Effector CD8-positive, alpha-beta T cell (primary cell): ENCODE measurements around the gene NUDT3.
"Not testable (repeated sequence)": the region's sequence is repeated elsewhere in the genome, so short reads cannot be mapped to it uniquely, and the experiment has no call there.

Experiments
- DNase-seq: peaks from one replicate; lab custom pipeline; 2025; lab: John Stamatoyannopoulos, UW

Gene NUDT3

DNA sequence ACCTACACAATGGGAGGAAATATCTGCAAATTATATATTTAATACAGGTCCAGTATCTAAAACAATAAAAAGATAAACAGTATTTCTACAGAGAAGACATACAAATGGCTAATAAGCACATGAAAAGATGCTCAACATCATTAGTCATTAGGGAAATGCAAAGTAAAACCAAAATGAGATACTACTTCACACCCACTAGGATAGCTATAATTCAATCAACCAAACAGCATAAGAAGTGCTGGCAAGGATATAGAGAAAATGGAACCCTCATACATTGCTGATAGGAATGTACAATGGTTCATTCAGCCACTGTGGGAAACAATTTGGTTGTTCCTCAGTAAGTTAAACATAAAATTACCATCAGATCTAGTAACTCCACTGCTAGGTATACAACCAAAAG lies 48.7 kb downstream of the NUDT3 start:
- DNase-seq: no peak

DNA sequence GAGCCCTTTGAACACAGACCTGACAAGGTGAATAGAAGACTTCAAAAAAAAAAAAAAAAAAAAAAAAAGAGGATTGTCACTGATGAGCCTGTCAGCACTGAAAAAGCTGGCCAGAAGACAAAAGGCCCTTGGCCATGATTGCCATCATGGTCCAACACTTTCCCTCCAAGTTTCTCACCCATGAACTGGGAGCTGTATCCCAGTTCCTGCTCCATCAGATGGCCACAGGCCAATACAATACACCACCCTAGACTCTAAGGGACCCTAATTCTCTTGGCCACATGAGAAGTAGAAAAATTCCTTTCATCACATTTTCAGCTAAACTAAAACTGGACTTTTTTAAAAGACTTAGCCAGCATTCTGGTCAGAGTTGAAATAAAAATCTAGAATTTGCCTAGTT lies 50.2 kb downstream of the NUDT3 start:
- DNase-seq: no peak

DNA sequence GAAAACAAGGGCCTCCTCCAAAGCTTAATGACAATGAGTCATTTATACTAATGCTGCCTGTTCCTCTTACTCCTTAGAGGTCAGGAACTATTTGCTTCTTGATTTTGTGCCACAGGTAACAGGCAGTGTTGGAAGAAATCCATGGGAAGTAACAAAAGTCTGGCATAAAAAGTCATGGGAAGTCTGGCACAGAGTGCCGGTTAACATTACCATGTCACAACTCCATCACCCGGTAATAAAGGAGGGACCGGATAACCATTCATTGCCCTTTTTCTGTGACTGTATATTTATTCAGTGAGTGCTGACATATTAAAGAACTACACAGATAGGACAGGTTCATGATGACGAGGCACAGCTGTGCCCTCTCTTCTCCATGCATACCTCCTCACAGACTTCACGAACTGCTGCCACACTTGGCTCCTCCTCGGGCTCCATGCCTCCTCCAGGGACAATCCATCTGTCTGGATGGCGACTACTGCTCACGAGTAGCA lies 50.9 kb downstream of the NUDT3 start:
- no peak for DNase-seq

DNA sequence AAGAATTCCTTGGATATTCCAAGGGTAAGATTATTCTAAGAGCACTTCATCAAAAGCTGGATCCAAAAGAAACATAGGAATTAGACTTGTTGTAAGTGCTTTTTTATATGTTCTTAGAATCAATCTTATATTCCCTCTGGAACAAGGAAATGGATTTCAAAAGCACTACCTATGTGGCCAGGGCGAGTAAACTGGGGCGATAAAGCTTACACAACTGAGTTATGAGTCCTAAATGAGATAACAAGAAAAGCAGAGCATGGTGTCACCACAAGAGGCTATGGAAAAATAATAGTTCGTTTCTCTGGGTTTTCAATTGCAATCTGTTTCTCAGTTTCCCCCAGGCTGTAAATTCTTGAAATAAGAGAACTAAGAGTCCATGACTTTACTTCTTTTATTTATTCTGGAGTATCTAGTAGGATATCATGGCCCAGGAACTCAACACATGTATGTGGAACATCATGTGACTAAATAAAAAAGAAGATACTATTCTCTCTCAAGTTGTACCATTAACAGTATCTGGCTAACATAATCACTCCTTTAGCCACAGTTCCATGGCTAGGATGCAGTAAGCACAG lies 51.5 kb downstream of the NUDT3 start:
- no peak for DNase-seq

DNA sequence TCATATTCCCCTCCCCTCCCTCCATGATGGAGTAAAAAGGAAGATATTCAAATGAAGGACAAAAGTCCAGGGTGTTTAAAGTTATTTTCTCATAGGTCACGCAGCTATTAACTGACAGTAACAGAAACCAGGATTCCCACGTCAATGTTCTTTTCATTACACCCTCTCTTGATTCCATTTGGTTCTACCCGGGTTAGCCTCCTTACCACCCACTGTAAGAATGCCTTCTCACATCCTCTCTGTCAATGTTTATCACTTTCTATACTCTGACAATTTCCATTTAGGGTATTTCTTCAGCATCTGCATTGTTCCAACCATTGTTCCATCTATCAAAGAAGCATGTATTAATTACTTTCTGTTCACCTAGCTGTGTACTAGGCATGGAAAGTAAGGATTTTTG lies 52.1 kb downstream of the NUDT3 start:
- DNase-seq: no peak

DNA sequence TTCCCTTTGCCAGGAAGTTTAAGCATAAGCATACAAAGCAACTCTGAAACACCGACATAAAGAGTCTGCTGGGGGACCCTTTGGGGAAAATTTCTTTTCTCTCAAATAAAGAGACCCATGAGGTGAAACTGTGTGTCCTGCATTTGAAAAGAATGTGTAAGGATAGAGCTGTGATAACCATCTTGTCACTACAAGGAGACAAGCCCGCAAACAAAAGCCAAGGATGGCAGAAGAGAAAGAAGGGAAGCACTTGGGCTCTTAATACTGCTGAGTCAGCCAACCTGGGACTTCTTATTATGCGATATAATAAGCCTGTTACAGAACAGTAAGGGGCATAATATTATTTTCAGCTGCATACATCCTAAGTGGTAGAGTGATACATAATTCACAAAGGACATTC lies 52.5 kb downstream of the NUDT3 start:
- DNase-seq: no peak

DNA sequence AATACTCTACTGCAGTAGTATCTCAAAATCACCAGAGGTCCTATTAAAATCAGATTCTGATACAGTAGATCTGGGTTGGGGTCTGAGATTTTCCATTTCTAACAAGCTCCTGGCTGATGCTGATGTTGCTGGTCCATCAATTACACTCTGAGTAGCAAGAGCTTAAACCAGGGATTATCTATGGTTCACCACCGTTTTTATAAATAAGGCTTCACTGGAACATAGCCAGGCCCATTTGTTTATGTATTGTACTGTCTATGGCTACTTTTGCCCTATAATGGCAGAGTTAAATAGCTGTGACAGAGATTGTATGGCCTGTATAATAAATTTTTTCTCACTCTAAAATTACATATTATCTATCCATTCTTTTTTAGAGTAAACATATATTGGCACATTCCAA lies 53.0 kb downstream of the NUDT3 start:
- DNase-seq: no peak

DNA sequence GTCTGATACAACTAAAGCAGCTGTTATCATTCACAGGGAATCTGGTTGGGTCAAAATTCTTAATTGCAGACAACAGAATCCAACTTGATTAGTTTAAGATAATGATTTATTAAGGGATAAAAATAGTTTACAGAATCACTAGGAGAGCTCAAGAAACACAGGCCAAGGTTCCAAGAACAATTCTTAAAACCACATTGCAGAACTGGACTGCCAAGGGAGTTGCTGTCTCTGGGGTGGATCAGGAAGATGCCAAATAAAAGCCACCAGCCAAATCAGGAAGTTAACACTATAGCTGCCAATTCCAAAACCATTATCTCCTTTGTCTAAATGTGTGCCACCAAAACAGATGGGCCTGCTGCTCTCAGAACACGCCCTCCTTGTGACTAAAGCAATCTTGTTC lies 53.7 kb downstream of the NUDT3 start:
- DNase-seq: no peak

DNA sequence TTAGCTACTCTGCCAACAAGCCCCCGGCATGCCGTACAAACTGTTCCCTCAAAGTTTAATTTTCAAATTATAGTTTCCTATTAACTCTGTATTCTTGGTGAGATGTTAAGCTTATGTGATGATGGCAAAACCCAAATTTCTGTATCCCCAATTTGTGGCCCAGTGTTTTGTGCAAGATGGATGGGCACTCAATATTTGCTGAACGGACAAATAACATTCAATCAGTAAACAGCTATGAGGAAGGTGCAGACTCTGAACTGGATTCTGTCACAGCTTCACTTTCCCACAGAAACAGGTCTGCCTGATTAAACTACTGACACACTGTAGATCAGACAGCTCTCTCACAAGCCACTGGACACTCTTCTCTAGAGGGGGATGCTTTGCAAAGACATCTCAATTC lies 54.1 kb downstream of the NUDT3 start:
- no peak for DNase-seq

DNA sequence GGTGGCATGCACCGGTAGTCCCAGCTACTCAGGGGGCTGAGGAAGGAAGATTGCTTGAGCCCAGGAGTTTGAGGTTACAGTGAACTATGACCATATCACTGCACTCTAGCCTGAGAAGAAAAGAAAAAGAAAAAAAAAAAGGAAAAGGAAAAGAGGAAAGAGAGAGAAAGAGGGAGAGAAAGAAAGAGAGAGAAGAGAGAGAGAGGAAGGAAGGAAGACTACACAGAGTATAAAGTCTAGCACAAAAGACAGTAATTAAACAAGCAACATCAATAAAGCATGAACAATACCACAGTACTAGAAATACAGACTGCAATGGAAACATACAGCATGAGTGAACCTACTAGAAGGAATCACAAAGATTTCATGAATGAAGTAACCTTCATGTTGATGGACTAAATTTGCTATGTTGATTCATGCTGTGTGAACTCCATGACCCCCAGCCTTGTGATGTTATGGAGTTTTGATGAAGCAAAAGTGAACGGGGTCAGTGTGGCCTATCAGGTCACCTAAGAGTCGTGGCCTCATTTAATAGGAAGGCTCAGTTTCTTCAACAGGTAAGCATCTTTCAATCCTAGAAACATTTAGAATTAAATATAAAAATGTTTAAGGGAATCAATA lies 57.6 kb downstream of the NUDT3 start:
- DNase-seq: no peak

DNA sequence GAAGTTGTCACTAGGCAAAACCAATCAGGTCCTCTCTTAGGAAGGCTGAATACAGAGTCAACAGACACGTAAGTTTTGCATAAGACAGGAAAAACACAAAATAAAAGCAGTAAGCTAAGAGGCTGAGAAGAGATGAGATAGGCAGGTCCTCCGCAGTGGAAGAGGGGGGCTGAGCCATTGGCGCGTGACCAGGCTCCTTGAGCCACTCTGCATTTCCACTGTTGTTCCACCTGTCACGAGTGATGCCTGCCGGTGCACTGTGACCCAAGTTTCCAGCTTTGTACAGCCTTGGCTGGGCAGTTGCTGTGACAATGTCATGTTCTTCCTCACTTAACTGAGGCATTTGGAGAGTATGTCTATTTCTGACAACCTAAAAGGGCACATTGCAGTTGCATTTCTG lies 58.6 kb downstream of the NUDT3 start:
- no peak for DNase-seq

DNA sequence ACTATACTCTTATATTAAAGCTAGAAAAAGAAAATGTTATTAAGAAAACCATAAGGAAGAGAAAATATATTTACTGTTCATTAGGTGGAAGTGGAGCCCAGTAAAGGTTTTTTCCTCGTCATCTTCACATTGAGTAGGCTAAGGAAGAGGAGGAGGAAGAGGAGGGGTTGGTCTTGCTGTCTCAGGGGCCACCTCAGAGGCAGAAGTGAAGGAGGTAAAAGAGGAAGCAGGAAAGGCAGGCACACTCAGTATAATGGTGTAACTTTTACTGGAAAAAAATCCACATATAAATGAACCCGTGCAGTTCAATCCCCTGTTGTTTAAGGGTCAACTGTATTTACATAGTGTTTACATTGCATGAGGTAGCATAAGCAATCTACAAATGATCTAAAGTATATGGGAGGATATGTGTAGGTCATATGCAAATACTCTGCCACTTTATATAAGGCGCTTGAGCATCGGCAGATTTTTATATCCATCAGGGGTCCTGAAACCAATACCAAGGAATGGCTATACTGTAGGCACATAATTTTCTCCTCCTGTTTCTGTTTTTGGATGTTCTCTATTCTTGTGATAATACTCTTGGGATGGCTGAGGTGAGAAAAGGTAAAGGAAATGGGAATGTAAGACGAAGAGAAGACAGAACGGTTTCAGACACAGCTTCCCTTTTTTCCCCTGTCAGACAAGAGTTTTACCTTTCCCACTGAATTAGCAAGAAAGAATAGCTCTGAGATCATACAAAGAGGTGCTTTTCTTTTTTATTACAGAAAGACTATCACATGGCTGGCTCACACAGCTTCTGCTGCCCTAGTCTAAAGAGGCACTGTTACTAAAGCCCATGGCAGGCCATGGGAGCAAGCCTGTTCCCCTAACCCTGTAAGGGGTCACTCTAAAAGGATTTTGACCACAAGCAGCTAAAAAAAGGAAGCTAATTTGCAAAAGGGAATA lies 59.9 kb downstream of the NUDT3 start:
- no peak for DNase-seq

DNA sequence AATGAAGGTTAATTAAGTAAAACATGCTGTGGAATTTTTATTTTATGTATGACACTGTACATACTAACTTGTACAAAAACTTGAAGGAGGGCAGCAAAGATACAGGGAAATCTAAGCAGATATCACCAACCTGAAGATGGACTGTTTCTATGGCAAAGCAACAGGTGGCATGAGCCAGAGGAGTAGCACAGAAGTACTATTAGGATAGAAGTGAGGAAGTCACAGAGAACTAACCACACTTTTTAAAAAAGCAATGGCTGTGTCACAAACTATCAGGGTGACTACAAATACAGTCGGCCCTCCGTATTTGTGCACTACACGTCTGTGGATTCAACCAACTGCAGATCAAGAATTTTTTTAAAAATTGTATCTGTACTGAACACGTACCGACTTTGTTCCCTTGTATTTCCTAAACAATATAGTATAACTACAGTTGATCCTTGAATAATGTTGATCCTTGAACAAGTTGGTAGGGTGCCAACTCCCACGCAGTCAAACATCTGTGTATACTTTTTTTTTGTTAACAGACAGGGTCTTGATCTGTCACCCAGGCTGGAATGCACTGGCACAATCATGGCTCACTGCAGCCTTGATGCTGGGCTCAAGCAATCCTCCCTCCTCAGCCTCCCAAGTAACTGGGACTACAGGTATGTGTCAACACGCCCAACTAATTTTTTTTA lies 61.0 kb downstream of the NUDT3 start:
- DNase-seq: no peak

DNA sequence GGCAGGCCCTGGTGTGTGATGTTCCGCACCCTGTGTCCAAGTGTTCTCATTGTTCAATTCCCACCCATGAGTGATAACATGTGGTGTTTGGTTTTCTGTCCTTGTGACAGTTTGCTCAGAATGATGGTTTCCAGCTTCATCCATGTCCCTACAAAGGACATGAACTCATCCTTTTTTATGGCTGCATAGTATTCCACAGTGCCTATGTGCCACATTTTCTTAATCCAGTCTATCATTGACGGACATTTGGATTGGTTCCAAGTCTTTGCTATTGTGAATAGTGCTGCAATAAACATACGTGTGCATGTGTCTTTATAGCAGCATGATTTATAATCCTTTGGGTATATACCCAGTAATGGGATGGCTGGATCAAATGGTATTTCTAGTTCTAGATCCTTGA lies 62.7 kb downstream of the NUDT3 start:
- DNase-seq: not testable (repeated sequence)

DNA sequence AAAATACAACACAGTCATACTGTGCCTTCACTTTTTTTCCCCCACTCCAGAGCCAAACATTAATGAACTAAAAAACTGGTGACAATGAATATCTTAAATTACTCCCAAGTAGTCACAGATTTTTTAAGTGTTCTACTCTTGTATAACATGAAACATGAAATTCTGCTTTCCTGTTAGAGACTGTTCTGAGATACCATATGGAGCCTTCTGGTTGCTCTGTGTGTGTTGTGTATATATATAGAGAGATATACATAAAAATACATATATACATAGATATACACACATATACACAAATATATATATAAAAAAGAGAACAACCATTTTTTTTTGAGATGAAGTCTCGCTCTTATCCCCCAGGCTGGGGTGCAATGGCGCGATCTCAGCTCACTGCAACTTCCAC lies 63.5 kb downstream of the NUDT3 start:
- no peak for DNase-seq

DNA sequence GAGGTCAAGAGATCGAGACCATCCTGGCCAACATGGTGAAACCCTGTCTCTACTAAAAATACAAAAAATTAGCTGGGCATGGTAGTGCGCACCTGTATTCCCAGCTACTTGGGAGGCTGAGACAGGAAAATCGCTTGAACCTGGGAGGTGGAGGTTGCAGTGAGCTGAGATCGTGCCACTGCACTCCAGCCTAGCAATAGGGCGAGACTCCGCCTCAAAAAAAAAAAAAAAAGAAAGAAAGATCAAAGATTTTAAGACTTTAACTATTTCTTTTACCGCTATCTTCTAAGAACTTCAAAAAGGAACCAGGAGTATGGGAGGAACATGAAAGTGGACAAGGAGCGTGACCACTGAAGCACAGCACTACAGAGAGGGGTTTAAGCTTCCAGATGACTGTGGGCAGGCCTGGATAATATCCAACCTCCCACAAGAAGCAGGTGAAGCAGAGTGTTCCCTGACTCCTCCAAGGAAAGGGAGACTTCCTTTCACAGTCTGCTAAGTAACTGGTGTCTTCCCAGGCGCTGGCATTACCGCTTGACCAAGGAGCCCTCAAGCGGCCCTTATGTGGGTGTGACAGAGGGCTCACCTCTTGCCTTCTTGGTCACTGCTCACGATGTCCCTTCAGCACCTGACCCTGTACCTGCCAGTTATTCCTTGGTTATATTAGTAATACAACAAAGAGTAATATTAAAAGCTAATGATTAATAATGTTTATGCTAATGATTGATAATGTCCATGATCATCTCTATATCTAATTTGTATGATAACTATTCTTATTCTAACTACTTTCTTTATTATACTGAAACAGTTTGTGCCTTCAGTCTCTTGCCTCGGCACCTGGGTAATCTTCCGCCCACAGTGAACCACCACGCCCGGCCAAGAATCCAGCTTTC lies 64.9 kb downstream of the NUDT3 start:
- not testable (repeated sequence) for DNase-seq

DNA sequence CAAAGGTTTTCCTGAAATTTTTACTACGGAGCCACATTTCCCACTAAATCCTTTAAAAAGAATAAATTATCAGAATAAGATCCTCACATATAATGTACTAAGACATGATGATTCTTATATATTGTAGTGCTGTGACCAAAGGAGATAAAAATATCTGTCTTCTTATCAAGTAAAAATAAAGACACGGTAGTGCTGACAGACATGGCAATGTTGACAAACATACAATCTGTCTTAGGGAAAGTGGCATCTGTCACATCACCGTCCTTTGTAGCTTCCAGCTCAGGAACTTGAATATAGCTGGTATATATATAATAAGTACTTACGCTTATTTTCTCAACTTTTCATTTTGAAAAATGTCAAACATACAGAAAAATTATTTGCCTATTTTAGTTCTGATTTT lies 66.8 kb downstream of the NUDT3 start:
- DNase-seq: no peak

DNA sequence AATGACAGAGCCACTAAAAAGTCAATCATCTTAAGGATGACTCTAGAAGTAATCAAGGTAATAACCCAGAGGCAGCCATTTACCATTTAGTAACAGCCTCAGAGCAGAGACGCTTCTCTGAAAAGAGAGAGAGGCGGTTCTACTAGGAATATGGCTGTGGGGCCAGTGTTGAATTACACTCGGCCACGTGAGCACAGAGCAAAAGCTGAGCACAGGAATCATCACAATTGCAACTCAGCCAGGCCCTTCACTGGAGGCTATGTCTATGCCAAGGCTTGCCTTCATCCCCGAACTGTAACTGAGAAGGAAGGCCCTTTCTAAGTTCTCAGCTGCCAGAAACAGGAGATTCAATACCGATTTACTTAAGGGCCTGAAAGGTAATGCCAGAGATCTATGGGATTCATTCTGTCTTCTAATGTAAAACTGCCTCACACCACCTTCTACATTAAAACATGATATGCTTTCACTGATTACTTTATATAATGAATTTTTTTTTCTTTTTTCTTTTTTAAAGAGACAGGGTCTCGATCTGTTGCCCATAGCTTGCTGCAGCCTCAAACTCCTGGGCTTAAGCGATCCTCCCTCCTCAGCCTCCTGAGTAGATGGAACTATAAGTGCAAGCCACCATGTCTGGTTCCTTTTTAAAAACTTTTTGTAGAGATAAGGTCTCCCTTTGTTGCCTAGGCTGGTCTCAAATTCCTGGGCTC lies 67.6 kb downstream of the NUDT3 start:
- DNase-seq: no peak

DNA sequence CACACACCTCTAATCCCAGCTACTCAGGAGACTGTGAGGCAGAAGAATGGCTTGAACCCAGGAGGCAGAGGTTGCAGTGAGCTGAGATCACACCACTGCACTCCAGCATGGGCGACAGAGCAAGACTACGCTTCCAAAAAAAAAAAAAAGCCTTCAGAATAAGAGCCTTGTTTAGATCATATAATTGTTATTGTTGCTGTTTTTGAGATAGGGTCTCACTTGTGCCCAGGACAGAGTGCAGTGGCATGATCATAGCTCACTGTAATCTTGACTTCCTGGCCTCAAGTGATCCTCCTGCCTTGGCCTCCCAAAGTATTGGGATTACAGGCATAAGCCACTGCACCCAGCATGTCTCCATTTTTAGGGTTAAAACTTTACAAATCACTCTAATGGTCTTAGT lies 68.2 kb downstream of the NUDT3 start:
- not testable (repeated sequence) for DNase-seq

DNA sequence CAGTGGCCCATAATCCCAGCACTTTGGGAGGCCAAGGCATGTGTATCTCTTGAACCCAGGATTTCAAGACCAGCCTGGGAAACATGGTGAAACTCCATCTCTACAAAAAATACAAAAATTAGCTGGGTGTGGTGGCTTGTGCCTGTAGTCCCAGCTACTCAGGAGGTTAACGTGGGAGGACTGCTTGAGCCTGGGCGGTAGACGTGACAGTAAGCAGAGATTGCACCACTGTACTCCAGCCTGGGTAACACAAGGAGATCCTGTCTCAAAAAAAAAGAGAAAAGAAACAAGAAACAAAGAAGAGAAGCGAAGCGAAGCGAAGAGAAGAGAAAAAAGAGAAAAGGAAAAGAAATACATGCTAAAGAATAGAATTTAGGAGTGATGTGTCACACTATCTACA lies 69.2 kb downstream of the NUDT3 start:
- DNase-seq: no peak

DNA sequence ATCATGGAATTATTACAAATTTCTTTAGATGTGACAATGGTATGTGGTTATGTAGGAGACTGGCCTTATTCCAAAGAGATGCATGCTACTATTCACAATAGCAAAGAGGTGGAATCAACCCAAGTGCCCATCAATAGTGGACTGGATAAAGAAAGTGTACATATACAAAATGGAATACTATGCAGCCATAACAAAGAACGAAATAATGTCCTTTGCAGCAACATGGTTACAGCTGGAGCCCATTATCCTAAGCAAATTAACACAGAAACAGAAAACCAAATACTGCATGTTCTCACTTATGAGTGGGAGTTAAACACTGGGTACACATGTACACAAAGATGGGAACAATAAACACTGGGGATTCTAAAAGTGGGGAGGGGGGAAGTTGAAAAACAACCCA lies 69.7 kb downstream of the NUDT3 start:
- no peak for DNase-seq
